Stimulated activated CD8-positive, alpha-beta memory T cell treated with anti-CD3 and anti-CD28 coated beads, Interleukin-12 subunit alpha, Interleukin-12 subunit beta, amount 100 ng/mL, for 4 hours (primary cell): ENCODE measurements around the gene PPP1R1C.

Experiments used
- DNase-seq: peaks from one replicate; pipeline ENCODE4 v3.0.0-alpha.2; 2020; ENCODE audit warnings: low read depth

Gene PPP1R1C

GRCh38 chr2:181972431-181973170, 13.1 kb upstream of the PPP1R1C start:
- DNase-seq, result no peak

DNA sequence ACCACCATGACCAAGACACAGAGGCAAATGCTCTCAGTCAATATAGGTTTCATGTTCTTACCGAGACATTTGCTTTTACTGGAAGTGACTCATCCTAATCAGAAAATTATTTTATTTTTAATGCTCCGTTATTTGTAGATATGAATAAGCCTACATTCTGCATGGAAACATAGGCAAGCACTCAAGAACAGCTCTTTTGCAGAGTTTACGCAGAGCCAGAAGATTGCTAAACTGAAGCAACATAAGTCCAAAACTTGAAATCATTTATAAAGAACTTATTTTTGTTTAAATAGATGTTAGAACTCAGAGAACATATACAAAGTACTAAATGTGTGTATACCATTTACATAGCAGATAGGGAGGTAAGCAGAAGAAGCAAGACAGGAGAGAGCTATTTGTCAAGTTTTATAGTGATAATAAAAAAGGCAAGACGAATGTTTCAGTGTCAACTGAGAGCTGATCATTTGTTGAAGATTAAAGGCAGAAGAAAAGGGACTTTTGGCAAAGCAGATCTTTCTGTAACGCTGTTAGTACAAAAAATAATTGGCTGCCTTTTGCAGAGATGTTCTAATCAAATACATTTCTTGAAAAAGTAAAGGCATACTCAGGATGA, 12.4 kb upstream of the PPP1R1C start:
- DNase-seq, result no peak

DNA sequence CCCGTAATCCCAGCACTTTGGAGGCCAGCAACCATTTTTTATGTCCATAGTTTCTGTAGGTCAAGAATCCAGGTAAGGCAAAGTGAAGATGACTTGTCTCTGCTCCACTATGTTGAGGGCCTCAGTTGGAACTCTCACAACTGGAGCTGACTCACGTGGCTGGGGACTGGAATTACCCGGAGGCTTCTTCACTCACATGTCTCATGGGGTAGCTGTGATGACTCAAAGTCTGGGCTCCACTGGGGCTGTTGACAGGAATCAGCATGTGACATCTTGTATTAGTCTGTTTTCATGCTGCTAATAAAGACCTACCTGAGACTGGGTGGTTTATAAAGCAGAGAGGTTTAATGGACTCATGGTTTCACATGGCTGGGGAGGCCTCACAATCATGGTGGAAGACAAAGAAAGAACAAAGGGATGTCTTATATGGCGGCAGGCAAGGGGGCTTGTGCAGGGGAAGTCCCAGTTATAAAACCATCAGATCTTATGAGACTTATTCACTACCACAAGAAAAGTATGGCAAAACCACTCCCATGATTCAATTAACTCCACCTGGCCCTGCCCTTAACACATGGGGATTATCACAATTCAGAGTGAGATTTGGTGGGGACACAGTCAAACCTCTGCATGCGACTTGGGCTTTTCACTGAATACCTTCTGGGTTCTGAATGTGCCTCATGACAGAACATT, 7.8 kb upstream of the PPP1R1C start:
- DNase-seq, result no peak

DNA sequence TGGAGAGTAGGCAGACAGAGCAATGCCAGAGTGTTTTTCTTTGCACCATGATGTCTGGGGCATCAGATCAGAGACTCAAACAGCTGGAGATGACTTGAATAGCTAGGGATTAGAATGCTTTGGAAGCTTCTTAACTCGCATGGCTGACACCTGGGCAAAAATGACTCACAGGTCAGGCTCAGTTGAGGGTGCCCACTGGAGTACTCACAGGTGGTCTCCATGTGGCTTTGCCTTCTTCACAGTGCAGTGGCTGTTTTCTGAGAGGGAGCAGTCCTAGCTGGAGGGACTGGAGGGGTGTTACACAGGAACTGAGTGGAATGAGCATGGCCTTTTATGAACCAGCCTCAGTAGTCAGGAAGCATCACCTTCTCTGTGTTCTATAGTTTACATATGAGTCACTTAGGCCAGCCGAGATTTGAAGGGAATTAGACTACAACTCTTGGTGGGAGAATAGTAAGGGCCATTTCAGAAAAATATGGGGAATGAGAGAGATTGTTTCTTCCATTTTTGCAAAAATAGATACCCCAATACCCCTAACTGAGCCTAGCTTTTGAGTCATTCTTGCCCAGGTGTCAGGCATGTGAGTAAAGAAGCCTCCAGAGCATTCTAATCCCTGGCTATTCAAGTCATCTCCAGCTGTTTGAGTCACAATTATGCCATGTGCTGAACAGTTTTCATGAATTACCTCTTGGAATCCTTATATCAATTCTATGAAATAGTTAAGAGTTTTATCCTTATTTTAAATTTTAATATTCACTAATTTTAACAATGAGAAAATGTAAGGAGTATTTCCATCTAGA, 7.1 kb upstream of the PPP1R1C start:
- DNase-seq, result no peak

- DNase-seq, result no peak
These were observed 1.6 kb upstream of the PPP1R1C start for GRCh38 chr2:181984060-181984459.

DNA sequence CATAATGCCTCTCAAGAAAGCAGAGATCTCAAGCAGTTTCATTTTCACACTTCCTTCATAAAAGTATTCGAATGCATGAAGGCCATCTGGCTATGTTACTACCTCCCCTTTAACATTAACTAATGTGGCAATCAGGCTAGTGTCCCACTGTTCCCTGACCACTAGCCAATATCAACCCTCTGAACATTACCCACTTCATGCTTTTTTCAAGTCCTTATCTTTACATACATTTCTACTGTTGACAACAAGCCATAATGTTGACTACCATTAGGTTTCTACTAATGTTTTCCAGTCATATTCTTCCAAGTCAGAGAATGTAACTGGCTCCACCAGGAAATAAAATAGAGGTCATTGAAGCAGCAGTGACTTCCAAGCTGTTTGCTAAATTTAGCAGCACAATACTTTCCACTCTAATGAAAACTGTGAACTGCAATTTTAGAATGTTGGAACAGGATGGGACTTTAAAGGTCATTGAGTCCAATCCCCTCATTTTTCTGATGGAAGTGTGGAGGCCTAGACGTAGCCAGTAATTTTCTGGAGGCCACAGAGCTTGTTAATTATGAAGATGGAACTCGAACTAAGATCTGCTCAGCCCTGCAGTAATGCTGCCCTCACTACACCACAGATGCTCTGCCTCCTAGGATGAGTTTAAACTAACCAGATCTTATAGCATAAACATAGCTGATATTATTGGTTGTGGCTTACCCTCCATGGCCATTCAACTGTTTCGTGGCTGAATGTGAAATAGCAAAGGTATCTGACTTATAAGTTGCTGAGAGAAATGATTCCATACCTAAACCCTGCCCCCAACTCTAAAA, 630 bp upstream of the PPP1R1C start:
- no peak for DNase-seq

DNA sequence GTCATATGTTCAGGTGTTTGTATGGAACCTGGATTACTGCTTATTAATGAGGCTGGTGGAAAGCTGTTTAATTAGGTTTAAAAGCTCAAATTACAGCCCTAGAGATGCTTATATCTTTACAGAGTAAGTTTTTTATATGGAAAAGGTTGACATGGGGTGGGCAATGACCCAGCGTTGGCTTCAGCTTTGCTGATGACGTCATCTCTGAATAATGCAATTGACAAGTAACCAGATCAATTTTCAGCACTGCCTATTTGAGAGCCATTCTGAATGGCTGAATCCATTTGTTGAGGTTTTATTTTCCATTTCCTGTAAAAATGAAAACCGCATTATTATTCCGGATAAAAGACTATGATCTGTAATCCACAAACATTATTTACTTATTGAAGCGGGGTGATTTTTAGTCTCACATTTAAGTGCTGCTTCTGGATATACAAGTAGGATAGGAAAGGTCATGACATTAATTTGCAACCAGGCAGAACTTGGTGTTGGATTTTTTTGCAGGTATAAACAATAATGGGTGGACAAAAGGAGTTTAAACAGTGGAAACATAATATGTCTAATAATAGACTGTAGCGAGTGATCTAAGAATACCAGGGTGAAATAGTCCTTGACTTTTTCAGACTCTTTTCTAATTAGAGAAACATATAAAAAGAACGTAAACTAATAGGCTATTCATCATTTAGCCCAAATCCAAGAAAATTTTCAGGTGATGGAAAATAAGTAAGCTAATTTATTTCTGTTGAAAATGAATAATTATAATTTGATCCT, 2.7 kb downstream of the PPP1R1C start:
- DNase-seq, result no peak

DNA sequence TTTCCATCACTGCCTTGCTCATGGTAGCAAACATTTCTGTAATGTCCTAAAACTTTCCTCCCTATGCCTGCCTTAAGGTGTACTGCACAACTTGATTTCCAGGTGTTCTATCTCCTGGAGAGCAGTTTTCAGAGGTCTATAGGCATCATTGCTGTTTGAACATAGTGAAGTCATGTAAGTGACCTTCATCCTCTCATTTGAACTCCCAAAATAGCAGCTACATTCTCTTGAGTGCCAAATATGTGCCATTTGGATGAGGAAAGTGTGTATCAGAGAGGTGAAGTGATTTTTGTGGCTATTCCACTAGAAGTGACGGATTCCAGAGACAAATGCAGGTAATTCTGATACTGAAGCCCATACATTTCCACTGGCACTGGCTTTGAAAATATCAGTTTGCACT, 3.4 kb downstream of the PPP1R1C start:
- no peak for DNase-seq

DNA sequence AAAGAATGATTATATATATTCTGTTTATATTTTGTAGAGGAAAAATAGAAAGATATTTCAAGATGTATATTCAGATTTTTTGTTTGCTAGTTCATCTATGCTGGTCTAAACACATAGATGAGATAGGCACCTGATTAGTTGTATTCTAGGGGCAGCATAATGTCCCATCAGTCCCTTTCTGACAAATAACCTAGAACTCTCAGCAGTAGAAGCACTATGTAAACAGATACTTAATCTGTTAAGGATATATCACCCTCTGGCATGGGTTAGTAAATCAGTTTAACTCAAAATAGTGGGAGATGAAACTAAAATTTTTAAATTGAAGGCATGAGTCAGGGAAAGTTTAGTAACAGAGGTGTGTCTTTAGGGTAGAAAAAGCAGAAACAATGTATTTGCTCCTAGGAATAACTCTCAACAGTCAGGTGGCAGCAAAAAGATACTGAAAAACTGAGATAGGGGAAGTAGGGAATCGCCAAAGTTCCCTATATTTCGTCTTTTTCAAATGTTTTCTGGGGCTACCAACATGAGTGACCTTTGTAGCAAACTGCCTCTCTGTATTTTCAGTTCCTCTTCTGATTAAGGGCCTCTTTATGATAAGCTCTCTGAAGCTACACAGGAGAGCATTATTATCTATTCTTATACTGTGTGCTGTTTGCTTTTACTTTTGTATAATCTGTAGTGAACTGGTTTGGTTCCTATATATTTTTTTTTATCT, 5.7 kb downstream of the PPP1R1C start:
- no peak for DNase-seq

- DNase-seq, result no peak
These were observed 7.1 kb downstream of the PPP1R1C start for GRCh38 chr2:181992776-181993175.

DNA sequence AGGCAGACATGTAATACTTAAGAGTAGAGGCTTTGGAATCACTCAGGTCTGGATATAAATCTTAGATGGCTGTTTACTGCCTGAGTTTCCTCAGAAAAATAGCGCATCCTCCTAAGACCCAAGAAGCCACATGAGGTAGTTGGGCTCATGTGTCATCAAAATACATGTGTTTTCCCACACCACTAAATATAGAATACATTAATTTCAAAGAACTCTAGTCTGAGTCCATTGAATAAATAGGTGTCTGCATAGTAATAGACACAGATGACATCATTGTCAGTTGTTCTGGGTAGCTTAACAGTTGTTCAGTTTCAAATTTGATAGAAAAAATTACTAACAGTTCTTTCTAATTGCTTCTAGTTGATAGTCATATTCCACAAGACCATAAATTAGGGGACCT, 9.6 kb downstream of the PPP1R1C start:
- DNase-seq, result no peak

DNA sequence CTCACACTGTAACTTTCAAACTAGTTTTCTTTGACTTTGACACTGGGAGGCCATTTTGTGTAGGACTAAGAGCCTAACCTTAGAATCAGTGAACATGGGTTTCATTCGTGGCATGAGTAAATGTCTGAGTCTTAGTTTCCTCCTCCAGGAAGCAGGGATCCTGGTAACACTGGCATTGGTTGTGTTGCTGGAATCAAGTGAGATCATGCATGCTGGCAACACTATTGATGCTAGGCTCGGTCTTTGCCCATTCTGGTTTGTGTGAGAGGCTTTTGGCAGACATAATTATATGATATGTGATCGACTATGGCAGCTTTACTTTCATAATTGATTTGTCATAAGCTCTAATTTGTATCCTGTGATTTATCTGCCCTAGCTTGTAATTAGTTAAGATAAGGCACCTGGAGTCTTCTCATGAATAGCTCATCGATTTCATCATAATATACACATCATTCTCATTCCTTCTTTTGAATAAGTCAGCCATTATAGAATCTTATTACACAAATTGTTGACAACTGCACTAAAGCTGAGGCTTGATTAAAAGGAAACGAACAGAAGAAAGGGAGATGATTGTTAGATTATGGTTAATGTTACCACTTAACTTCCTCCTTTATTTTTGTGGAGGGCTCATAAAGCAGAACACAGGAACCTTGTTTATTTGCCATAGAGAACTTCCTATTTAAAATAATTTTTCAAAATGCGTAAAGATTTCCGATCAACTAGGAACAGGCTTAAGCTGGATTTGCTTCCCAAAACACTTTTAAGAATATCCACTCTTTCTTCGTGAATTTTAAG, 12.6 kb downstream of the PPP1R1C start:
- no peak for DNase-seq

GRCh38 chr2:181998891-181999654, 13.4 kb downstream of the PPP1R1C start:
- no peak for DNase-seq

GRCh38 chr2:181999911-182000310, 14.3 kb downstream of the PPP1R1C start:
- no peak for DNase-seq

- no peak for DNase-seq
These were observed 19.4 kb downstream of the PPP1R1C start for GRCh38 chr2:182004945-182005520.

- DNase-seq, result no peak
These were observed 21.1 kb downstream of the PPP1R1C start for GRCh38 chr2:182006595-182007341.

DNA sequence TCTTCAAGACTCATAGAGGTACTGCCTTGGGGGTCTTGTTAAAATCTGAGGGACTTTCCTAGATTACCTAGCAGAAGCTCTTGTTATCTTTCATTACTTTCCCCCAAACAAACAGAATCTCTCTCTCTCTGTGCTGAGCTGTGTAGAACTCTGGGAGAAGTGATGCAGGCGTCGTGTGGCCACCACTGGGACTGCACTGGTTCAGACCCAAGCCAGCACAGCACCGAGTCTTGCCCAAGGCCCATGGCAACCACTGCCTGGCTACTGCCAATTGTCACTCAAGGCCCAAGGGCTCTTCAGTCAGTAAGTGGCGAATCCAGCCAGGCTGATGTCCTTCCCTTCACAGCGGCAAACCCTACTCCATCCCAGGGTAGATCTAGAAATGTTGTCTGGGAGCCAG, 28.6 kb downstream of the PPP1R1C start:
- DNase-seq, result no peak
